Left ventricle myocardium inferior (tissue), 1 donor: ENCODE results near the gene CENPF. TPM values are rescaled to one million over a fixed set of nuclear protein-coding genes. Genes with fewer than 3 reads are reported as not detected.

ENCODE experiments used
- DNase-seq: peaks from one replicate; pipeline ENCODE4 v3.0.0-alpha.2; 2020
- H3K27ac ChIP-seq: fragments of 200-600 bp; replicated peaks from 2 replicates; pipeline ENCODE4 v1.8.0; 2021
- H3K27me3 ChIP-seq: fragments of 200-600 bp; 2 replicates; pipeline ENCODE4 v1.8.0; 2021; ENCODE audit warnings: low read depth
- H3K36me3 ChIP-seq: fragments of 200-600 bp; 2 replicates; pipeline ENCODE4 v1.8.0; 2021
- H3K4me1 ChIP-seq: fragments of 200-600 bp; 2 replicates; pipeline ENCODE4 v1.8.0; 2021
- H3K4me3 ChIP-seq: fragments of 200-600 bp; 2 replicates; pipeline ENCODE4 v1.8.0; 2021; ENCODE audit warnings: mild to moderate bottlenecking, moderate library complexity
- H3K9me3 ChIP-seq: fragments of 200-600 bp; replicated peaks from 2 replicates; pipeline ENCODE4 v1.8.0; 2021
- intact Hi-C: fragments of 100-400 bp; cut with micrococcal nuclease; formaldehyde crosslinking; loops from one replicate; pipeline ENCODE4 v1.11.0; 2022
- total RNA-seq: library from RNA; stranded (reverse); fragmentation: NEBNext Ultra II Directional; extraction: Animal tissue kit (Norgen Biotek cat#: 25700); gene quantifications from one replicate; pipeline ENCODE4 v1.2.1, GENCODE V29; 2021
- TF ChIP-seq, protein P1 (sequence below): fragments of 200-600 bp; IDR thresholded peaks from 2 replicates; pipeline ENCODE4 v1.8.0; 2021; ENCODE audit warnings: antibody characterized with exemption, mild to moderate bottlenecking, borderline replicate concordance
- donor health status: DM: no; HTN: yes; CAD: no; lungs with severe emphysema.

The CENPF gene
- total RNA-seq, 1 donor from 2014 or later: 1.7 TPM

DNA sequence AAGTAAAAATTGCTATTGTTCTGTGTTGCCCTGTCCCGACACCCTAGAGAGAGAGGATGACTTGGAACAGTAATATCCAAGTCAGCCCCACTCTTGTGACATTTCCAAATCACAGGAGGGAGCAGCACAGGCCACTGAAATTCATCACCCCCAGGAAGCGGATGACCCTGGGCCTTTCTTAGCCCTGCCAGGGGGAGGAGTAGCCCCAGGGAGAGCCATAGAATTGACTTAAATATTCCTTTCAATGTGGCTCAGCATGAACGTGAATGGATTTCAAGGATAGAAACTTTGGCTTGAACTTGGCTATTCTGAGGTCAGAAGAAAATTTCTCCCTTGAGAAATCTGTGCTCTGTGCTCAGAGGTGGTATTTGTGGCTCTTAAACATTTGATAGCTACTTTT, 80.6 kb downstream of the CENPF start:
- no peak overlapping the region for H3K27ac ChIP-seq
- no peaks in the 10 kb centered on the region for H3K36me3 ChIP-seq
- peaks cover 13% of the 10 kb centered on the region for H3K27me3 ChIP-seq
- no peaks in the 10 kb centered on the region for H3K9me3 ChIP-seq
- DNase-seq: no peak
- no peaks in the 10 kb centered on the region for H3K4me1 ChIP-seq
- intact Hi-C loops: no loop called here
- TF ChIP-seq, protein P1, sequence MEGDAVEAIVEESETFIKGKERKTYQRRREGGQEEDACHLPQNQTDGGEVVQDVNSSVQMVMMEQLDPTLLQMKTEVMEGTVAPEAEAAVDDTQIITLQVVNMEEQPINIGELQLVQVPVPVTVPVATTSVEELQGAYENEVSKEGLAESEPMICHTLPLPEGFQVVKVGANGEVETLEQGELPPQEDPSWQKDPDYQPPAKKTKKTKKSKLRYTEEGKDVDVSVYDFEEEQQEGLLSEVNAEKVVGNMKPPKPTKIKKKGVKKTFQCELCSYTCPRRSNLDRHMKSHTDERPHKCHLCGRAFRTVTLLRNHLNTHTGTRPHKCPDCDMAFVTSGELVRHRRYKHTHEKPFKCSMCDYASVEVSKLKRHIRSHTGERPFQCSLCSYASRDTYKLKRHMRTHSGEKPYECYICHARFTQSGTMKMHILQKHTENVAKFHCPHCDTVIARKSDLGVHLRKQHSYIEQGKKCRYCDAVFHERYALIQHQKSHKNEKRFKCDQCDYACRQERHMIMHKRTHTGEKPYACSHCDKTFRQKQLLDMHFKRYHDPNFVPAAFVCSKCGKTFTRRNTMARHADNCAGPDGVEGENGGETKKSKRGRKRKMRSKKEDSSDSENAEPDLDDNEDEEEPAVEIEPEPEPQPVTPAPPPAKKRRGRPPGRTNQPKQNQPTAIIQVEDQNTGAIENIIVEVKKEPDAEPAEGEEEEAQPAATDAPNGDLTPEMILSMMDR: no peak
- H3K4me3 ChIP-seq: no peak overlapping the region

DNA sequence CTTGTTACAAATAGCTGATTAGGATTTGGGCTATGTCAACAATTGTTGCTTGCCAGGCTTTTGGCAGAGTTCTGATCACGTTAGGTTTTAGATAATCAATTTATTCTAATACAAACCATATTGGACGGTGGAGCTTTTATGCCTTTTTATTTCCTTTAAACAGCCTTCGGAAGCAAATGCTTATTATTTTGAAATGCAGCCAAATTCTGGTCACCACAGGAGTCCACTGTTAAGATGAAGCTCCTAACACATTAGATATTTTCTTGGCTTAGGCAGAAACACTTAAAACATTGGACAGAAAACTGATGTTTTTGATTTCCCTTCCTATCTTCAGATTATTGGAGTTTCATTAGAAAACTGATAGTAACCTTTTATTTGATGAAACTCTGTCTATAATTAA, 82.9 kb downstream of the CENPF start:
- intact Hi-C loops: no loop called here
- Histone ChIP-seq H3K9me3 (no peaks in the 10 kb centered on the region), H3K27me3 (peaks cover 13% of the 10 kb centered on the region), H3K27ac (no peak overlapping the region), H3K36me3 (no peaks in the 10 kb centered on the region), H3K4me1 (no peaks in the 10 kb centered on the region), H3K4me3 (no peak overlapping the region)
- DNase-seq: no peak
- TF ChIP-seq, protein P1: no peak

DNA sequence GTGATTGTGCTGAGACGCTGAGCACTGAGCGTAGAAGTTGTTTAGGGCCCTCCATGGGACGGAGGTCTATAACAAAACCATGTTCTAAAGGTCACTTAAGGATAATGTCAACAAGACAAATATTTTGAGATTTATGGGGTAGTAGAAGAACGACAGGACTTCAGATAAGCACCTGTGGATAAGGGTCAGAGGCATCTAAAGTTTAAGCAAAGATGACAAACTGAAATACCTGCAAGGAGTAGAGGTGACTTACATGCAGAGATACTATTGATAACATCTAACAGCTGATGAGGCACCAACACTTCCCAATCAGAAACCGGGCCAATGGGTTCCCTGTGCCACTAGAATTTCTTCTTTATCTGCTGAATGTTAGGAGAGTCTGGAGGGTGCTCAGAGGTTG, 83.5 kb downstream of the CENPF start:
- TF ChIP-seq, protein P1: no peak
- H3K27me3 ChIP-seq: peaks cover 13% of the 10 kb centered on the region
- H3K9me3 ChIP-seq: no peaks in the 10 kb centered on the region
- no peak overlapping the region for H3K4me3 ChIP-seq
- no peaks in the 10 kb centered on the region for H3K36me3 ChIP-seq
- intact Hi-C loops: no loop called here
- H3K4me1 ChIP-seq: no peaks in the 10 kb centered on the region
- no peak overlapping the region for H3K27ac ChIP-seq
- no peak for DNase-seq

DNA sequence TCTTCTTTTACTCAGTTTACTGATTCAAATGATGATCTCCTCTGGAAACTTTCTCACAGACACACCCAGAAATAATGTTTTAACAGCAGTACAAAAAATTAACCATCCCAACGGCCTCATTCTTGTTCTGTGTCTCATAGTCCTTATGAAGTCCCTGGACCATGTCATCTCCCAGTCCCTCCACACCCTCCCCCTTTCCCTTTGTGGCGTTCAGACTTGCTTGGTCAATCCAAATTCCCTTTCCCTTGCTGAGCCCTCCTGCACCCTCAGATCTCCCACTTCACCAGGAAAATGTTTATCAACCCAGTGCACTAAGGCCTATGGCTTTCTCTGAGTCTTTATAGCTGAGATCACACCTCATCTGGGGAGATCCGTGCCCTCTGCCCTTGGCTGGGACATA, 85.9 kb downstream of the CENPF start:
- Histone ChIP-seq H3K4me3 (no peak overlapping the region), H3K27me3 (peaks cover 5% of the 10 kb centered on the region), H3K27ac (no peak overlapping the region), H3K9me3 (no peaks in the 10 kb centered on the region), H3K4me1 (no peaks in the 10 kb centered on the region), H3K36me3 (no peaks in the 10 kb centered on the region)
- DNase-seq: no peak
- TF ChIP-seq, protein P1: no peak
- intact Hi-C loops: no loop called here

DNA sequence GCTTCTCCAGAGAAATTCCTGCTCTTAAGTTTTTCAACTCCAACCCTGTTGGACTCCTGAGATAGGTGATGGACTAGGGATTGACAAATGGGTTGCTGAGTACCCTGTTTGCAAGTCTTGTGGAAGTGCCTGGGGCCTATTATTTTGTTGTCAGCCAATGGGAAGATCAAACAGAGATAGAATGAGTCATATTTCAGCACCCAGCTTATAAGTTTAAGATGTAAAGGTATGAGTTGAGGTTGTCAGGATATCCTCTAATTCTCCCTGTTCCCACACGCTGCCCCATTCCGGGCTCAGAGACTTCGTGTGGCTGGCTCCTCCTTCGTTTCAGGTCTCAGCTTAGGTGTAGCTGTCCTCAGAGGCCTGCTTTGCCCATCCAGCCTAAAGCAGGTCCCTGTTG, 91.8 kb downstream of the CENPF start:
- intact Hi-C loops: no loop called here
- Histone ChIP-seq H3K4me1 (no peaks in the 10 kb centered on the region), H3K9me3 (peaks cover 8% of the 10 kb centered on the region), H3K4me3 (no peak overlapping the region), H3K27ac (no peak overlapping the region), H3K27me3 (no peaks in the 10 kb centered on the region), H3K36me3 (no peaks in the 10 kb centered on the region)
- TF ChIP-seq, protein P1: no peak
- no peak for DNase-seq

DNA sequence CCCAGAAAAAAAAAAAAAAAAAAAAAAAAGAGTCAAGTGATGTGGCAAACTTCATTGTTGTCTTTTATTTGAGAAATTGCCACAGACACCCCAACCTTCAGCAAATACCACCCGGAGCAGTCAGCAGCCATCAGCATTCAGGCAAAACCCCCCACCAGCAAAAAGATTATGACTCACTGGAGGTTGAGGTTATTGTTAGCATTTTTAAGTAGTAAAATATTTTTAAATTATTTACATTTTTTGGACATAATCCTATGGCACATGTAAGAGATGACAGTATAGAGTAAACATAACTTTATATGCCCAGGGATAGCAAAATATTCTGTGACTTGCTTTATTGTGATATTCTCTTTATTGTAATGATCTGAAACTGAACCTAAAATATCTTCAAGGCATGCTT, 95.6 kb downstream of the CENPF start:
- Histone ChIP-seq H3K4me3 (no peak overlapping the region), H3K9me3 (peaks cover 13% of the 10 kb centered on the region), H3K27me3 (no peaks in the 10 kb centered on the region), H3K4me1 (no peaks in the 10 kb centered on the region), H3K27ac (no peak overlapping the region), H3K36me3 (no peaks in the 10 kb centered on the region)
- no peak for DNase-seq
- TF ChIP-seq, protein P1: no peak
- intact Hi-C loops: no loop called here
